Mesenteric fat pad (tissue), 1 donor: ENCODE results near the gene CYB5B. TPM values are rescaled to one million over a fixed set of nuclear protein-coding genes. Genes with fewer than 3 reads are reported as not detected.

Experiments used
- DNase-seq: peaks from one replicate; pipeline ENCODE4 v3.0.0-alpha.2; 2020; ENCODE audit warnings: low spot score
- total RNA-seq: library from RNA; stranded (reverse); fragmentation: NEBNext Ultra II Directional; extraction: Animal tissue kit (Norgen Biotek cat#: 25700); gene quantifications from one replicate; pipeline ENCODE4 v1.2.1, GENCODE V29; 2021
- donor health status: DM: yes; HTN: yes; CAD: no.

The CYB5B gene
- total RNA-seq, 1 donor from 2014 or later, result 62.5 TPM

- no peak for DNase-seq
Measured at GRCh38 chr16:69514356-69514755, 89.9 kb downstream of the CYB5B start.

Other genes starting within 250 kb of the CYB5B start
- gene SNTB2, start 237.5 kb upstream of the CYB5B start, total RNA-seq, result 49.2 TPM
- 36.3 TPM for gene VPS4A, start 113.3 kb upstream of the CYB5B start, total RNA-seq
- gene PDF, start 94.0 kb upstream of the CYB5B start, total RNA-seq, result 14.8 TPM
- 25.0 TPM for gene COG8, start 85.1 kb upstream of the CYB5B start, total RNA-seq
- 32.8 TPM for gene NIP7, start 84.8 kb upstream of the CYB5B start, total RNA-seq
- 1.2 TPM for gene TMED6, start 72.8 kb upstream of the CYB5B start, total RNA-seq
- gene TERF2, start 38.6 kb upstream of the CYB5B start, total RNA-seq, result 30.6 TPM
- 48.3 TPM for gene NFAT5, start 141.3 kb downstream of the CYB5B start, total RNA-seq